Keratinocyte (primary cell): ENCODE measurements around the gene APOL1. TPM values are rescaled to one million over a fixed set of nuclear protein-coding genes. Genes with fewer than 3 reads are reported as not detected.

Experiments
- DNase-seq: peaks from one replicate; pipeline ENCODE4 v3.0.0-alpha.2; 2011; ENCODE audit warnings: low read depth, missing footprints, low spot score
- FAIRE-seq: peaks from 2 replicates; lab custom pipeline; 2011; peaks lifted over from hg19 to GRCh38; lab: Jason Lieb, UNC
- H2AFZ ChIP-seq: 2 replicates; pipeline ENCODE4 v1.6.0; 2012; ENCODE audit warnings: low read length, control low read depth, inconsistent platforms; ENCODE audit not compliant: control insufficient read depth
- H3K27ac ChIP-seq: 2 replicates; pipeline ENCODE4 v1.5.1; 2011; ENCODE audit warnings: low read length; ENCODE audit not compliant: control insufficient read depth, insufficient read depth
- H3K27me3 ChIP-seq: 3 replicates; pipeline ENCODE4 v1.6.0; 2011; ENCODE audit warnings: low read length; ENCODE audit not compliant: control insufficient read depth, insufficient read depth; ENCODE audit errors: extremely low read depth
- H3K36me3 ChIP-seq, 2 experiments: 2 replicates in 1 of 2; 3 replicates in 1 of 2; pipeline ENCODE4 v1.5.1; 2011; ENCODE audit warnings: low read length in 2 of 2, mild to moderate bottlenecking in 1 of 2; ENCODE audit not compliant: control insufficient read depth in 2 of 2, insufficient read depth in 2 of 2; ENCODE audit errors: extremely low read depth in 1 of 2
- H3K4me1 ChIP-seq: 3 replicates; pipeline ENCODE4 v1.5.1; 2011; ENCODE audit warnings: low read length; ENCODE audit not compliant: control insufficient read depth, insufficient read depth; ENCODE audit errors: extremely low read depth
- H3K4me2 ChIP-seq: 3 replicates; pipeline ENCODE4 v1.6.0; 2011; ENCODE audit warnings: low read depth, low read length; ENCODE audit not compliant: control insufficient read depth, insufficient read depth; ENCODE audit errors: extremely low read depth
- H3K4me3 ChIP-seq, 3 experiments: fragments of 200-600 bp in 1 of 3; sonication (generic) in 1 of 3; 2 replicates in 2 of 3; 3 replicates in 1 of 3; pipeline ENCODE4 v1.5.1; 2011 to 2016; ENCODE audit warnings: low read length in 3 of 3, mild to moderate bottlenecking in 3 of 3, control low read depth in 2 of 3, inconsistent platforms in 1 of 3, low read depth in 1 of 3, mixed read lengths in 1 of 3, mixed run types in 1 of 3, moderate library complexity in 1 of 3; ENCODE audit not compliant: control insufficient read depth in 2 of 3, insufficient read depth in 2 of 3; ENCODE audit errors: extremely low read depth in 1 of 3
- H3K79me2 ChIP-seq: 2 replicates; pipeline ENCODE4 v1.6.0; 2012; ENCODE audit warnings: low read length; ENCODE audit not compliant: control insufficient read depth, insufficient read depth
- H3K9ac ChIP-seq: 3 replicates; pipeline ENCODE4 v1.6.0; 2011; ENCODE audit warnings: low read length; ENCODE audit not compliant: control insufficient read depth, insufficient read depth; ENCODE audit errors: extremely low read depth
- H3K9me1 ChIP-seq: 3 replicates; pipeline ENCODE4 v1.6.0; 2011; ENCODE audit warnings: low read length; ENCODE audit not compliant: control insufficient read depth, insufficient read depth; ENCODE audit errors: extremely low read depth
- H3K9me3 ChIP-seq: 2 replicates; pipeline ENCODE4 v1.5.1; 2012; ENCODE audit warnings: low read depth, low read length; ENCODE audit not compliant: control insufficient read depth
- H4K20me1 ChIP-seq: 3 replicates; pipeline ENCODE4 v1.6.0; 2011; ENCODE audit warnings: low read length; ENCODE audit not compliant: control insufficient read depth, insufficient read depth; ENCODE audit errors: extremely low read depth
- EZH2 ChIP-seq: IDR thresholded peaks from one replicate; pipeline ENCODE4 v1.6.1; 2012; ENCODE audit warnings: inconsistent platforms, mild to moderate bottlenecking, low read length, moderate library complexity
- dilution Hi-C: fragments of 300-500 bp; cut with MboI; formaldehyde crosslinking; loops from one replicate; pipeline ENCODE4 v1.7.0; 2020; ENCODE audit warnings: low sequenced_read_pairs; ENCODE audit not compliant: extremely low pct_ligation_motif_present
- polyA plus RNA-seq, 5 experiments: library from polyadenylated mRNA; depleted of rRNA in 3 of 5; stranded (reverse) in 3 of 5; stranded (forward) in 1 of 5; unstranded in 1 of 5; fragments of >200 nt; gene quantifications; 1 replicate in 1 of 5; 2 replicates in 3 of 5; 3 replicates in 1 of 5; pipeline versions ENCODE4 v1.2.1 to v1.2.3, GENCODE V29; 2011 to 2012; ENCODE audit warnings: missing spikeins in 2 of 5, low read depth in 1 of 5, low replicate concordance in 1 of 5
- TF ChIP-seq, protein P1 (sequence below), 3 experiments: IDR thresholded peaks in 1 of 3; conservative IDR thresholded peaks in 1 of 3; optimal IDR thresholded peaks in 1 of 3; 2 replicates in 2 of 3; 3 replicates in 1 of 3; pipeline versions ENCODE3 to v1.5.1; 2011; ENCODE audit warnings: low read length in 3 of 3, mild to moderate bottlenecking in 3 of 3, moderate library complexity in 2 of 3, control low read depth in 1 of 3, inconsistent platforms in 1 of 3; ENCODE audit not compliant: insufficient read depth in 2 of 3; ENCODE audit errors: extremely low read depth in 1 of 3

Gene APOL1
- polyA plus RNA-seq, 1 donor (not counting 4 experiments of a cell fraction or from before 2014, with no cell fraction given): 3.0 TPM

DNA sequence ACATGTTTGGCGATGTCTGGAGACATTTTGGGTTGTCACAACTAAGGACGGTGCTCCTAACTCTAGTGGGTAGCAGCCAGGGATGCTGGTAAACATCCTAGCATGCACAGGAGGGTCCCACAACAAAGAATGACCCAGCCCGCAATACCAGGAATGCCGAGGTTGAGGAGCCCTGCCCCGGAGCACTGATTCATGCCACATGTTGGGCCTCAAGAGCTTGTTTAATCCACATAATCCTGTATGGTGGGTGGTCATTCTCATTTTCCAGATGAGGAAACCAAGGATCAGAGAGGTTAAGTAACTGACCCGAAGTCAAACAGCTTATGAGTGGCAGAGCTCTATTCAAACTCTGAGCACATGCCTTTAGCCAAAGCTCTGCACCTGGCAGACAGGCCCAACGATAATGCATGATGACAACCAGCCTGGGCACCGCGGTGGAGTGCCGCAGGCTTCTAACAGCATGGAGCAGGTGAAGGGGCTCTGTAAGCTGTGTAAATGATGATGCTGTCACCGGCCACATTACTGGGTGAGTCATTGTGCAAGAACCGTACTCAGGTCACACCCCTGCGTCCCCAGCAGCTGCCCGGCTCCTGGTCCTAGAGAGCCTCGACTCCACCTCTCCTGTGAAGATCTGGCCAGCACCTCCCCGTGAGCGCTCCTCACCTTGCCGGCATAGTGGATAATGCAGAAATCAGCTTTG, 58.6 kb downstream of the APOL1 start:
- TF ChIP-seq, protein P1, sequence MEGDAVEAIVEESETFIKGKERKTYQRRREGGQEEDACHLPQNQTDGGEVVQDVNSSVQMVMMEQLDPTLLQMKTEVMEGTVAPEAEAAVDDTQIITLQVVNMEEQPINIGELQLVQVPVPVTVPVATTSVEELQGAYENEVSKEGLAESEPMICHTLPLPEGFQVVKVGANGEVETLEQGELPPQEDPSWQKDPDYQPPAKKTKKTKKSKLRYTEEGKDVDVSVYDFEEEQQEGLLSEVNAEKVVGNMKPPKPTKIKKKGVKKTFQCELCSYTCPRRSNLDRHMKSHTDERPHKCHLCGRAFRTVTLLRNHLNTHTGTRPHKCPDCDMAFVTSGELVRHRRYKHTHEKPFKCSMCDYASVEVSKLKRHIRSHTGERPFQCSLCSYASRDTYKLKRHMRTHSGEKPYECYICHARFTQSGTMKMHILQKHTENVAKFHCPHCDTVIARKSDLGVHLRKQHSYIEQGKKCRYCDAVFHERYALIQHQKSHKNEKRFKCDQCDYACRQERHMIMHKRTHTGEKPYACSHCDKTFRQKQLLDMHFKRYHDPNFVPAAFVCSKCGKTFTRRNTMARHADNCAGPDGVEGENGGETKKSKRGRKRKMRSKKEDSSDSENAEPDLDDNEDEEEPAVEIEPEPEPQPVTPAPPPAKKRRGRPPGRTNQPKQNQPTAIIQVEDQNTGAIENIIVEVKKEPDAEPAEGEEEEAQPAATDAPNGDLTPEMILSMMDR (optimal IDR thresholded peaks at IDR 0.05 in 1 of 3, IDR thresholded peaks at IDR 0.05 in 1 of 3, conservative IDR thresholded peaks at IDR 0.05 in 1 of 3; ENCODE audit: extremely low read depth in 1 of 3, insufficient read depth in 2 of 3, low read length in 3 of 3): no peak
- no peak for TF ChIP-seq EZH2
- Histone ChIP-seq H3K27ac (no peak overlapping the region), H4K20me1 (peaks cover 50% of the 10 kb centered on the region), H3K4me1 (no peaks in the 10 kb centered on the region), H3K4me2 (no peak overlapping the region), H3K79me2 (peaks cover 71% of the 10 kb centered on the region), H3K9me3 (no peaks in the 10 kb centered on the region), H3K9me1 (no peaks in the 10 kb centered on the region), H2AFZ (no peak overlapping the region), H3K4me3 (no peak overlapping the region), H3K36me3 (peaks cover 60 to 69% of the 10 kb centered on the region in 2 experiments), H3K27me3 (no peaks in the 10 kb centered on the region), H3K9ac (no peak overlapping the region)
- FAIRE-seq (no peak), DNase-seq (no peak)
- dilution Hi-C loops: no loop called here

DNA sequence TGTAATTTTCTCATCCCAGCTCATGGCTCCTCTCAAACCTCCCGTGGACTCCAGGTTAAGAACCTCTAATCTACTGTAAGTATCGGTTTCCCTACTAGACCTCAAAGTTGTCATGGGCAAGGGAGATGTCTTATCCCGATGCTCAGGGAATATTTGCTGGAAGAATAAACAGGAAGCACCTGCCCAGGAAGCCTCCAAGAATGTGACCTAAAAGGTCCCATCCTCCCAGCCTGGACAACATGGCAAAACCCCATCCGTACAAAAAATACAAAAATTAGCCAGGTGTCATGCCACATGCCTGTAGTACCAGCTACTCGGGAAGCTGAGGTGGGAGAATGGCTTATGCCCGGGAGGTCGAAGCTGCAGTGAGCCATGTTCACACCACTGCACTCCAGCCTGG, 62.4 kb downstream of the APOL1 start:
- no peaks in the 10 kb centered on the region for H3K9me3 ChIP-seq
- no peak overlapping the region for H2AFZ ChIP-seq
- peaks cover 45% of the 10 kb centered on the region for H4K20me1 ChIP-seq
- H3K27ac ChIP-seq: no peak overlapping the region
- H3K36me3 ChIP-seq: peaks cover 54 to 83% of the 10 kb centered on the region in 2 experiments
- no peak for TF ChIP-seq EZH2
- TF ChIP-seq, protein P1 (optimal IDR thresholded peaks at IDR 0.05 in 1 of 3, IDR thresholded peaks at IDR 0.05 in 1 of 3, conservative IDR thresholded peaks at IDR 0.05 in 1 of 3; ENCODE audit: extremely low read depth in 1 of 3, insufficient read depth in 2 of 3, low read length in 3 of 3): no peak
- H3K4me1 ChIP-seq: peaks cover 13% of the 10 kb centered on the region
- H3K27me3 ChIP-seq: no peaks in the 10 kb centered on the region
- H3K79me2 ChIP-seq: peaks cover 76% of the 10 kb centered on the region
- DNase-seq (no peak), FAIRE-seq (no peak)
- no peak overlapping the region for H3K9ac ChIP-seq
- no peak overlapping the region for H3K4me2 ChIP-seq
- H3K4me3 ChIP-seq: no peak overlapping the region
- dilution Hi-C loops: no loop called here
- H3K9me1 ChIP-seq: no peaks in the 10 kb centered on the region
